IMR-90 (cell line): ENCODE measurements around the gene ITPRID1.

Experiments used
- CTCF ChIP-seq: conservative IDR thresholded peaks from 2 replicates; pipeline ENCODE4 v1.5.1; 2012; ENCODE audit warnings: mild to moderate bottlenecking, low read depth, low read length, improper control_type of control experiment
- MAFK ChIP-seq: IDR thresholded peaks from 2 replicates; pipeline ENCODE4 v1.6.1; 2012; ENCODE audit warnings: low read depth, low read length, improper control_type of control experiment
- NFE2L2 ChIP-seq: fragments of 150-350 bp; IDR thresholded peaks from 2 replicates; pipeline ENCODE4 v1.6.1; 2016; ENCODE audit warnings: low read depth, mild to moderate bottlenecking, low read length
- POLR2A ChIP-seq: IDR thresholded peaks from 2 replicates; pipeline ENCODE4 v1.6.1; 2012; ENCODE audit warnings: mild to moderate bottlenecking, low read depth, low read length
- TF ChIP-seq, protein P1 (sequence below): fragments of 150-350 bp; IDR thresholded peaks from 2 replicates; pipeline ENCODE4 v1.6.1; 2017; ENCODE audit warnings: mild to moderate bottlenecking, antibody characterized with exemption, low read length, low read depth

- TF ChIP-seq CTCF: no peak
- no peak for TF ChIP-seq NFE2L2
- no peak for TF ChIP-seq POLR2A
- TF ChIP-seq, protein P1, sequence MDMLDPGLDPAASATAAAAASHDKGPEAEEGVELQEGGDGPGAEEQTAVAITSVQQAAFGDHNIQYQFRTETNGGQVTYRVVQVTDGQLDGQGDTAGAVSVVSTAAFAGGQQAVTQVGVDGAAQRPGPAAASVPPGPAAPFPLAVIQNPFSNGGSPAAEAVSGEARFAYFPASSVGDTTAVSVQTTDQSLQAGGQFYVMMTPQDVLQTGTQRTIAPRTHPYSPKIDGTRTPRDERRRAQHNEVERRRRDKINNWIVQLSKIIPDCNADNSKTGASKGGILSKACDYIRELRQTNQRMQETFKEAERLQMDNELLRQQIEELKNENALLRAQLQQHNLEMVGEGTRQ: no peak
- TF ChIP-seq MAFK: no peak
Measured at GRCh38 chr7:31702354-31702753, 188.5 kb downstream of the ITPRID1 start.
